Neuron (in vitro differentiated cells): ENCODE measurements around the gene ERMARD.

Source experiments
- H2AFZ ChIP-seq: one replicate; pipeline ENCODE4 v1.6.1; 2013; ENCODE audit warnings: low read depth, mild to moderate bottlenecking, inconsistent platforms, low read length, moderate library complexity
- H3K27me3 ChIP-seq: one replicate; pipeline ENCODE4 v1.6.1; 2013; ENCODE audit warnings: low read length; ENCODE audit not compliant: insufficient read depth
- H3K36me3 ChIP-seq: one replicate; pipeline ENCODE4 v1.6.1; 2013; ENCODE audit warnings: low read length; ENCODE audit not compliant: insufficient read depth
- H3K4me1 ChIP-seq: one replicate; pipeline ENCODE4 v1.6.1; 2013; ENCODE audit warnings: low read length; ENCODE audit not compliant: insufficient read depth
- H3K4me3 ChIP-seq: 2 replicates; pipeline ENCODE4 v1.5.1; 2013; ENCODE audit warnings: mild to moderate bottlenecking, low read length, moderate library complexity
- H3K9me3 ChIP-seq: one replicate; pipeline ENCODE4 v1.6.1; 2013; ENCODE audit warnings: low read length

Gene ERMARD

DNA sequence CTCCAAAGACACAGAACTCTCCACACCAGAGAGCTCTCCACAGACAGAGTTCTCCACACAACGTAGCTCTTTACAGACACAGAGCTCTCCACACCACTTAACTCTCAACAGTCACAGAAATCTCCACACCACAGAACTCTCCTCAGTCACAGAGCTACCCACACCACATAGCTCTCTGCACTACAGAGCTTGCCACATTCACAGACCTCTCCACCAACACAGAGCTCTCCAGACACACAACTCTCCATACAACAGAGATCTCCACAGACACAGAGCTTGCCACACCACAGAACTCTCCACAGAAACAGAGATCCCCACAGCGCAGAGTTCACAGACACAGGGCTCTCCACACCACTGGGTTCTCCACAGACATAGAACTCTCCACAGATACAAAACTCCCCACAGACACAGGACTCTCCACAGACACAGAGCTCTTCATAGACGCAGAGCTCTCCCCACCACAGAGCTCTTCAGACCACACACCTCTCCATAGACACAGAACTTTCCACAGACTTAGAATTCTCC is 52.5 kb downstream of the ERMARD start:
- no peaks in the 10 kb centered on the region for H3K36me3 ChIP-seq

DNA sequence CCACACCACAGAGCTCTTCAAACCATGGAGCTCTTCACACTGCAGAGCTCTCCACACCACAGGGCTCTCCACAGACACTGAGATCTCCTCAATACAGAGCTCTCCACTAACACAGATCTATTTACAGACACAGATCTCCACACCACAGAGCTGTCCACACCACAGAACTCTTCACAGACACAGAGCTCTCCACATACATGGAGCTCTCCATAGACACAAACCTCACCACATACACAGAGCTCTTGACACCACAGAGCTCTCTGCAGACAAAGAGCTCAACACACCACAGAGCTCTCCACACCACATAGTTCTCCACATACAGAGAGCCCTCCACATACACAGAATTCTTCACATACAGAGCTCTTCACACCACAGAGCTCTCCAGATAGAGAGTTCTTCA is 53.0 kb downstream of the ERMARD start:
- no peak overlapping the region for H3K4me3 ChIP-seq

More for the DNA sequence above, 52.5 kb downstream of the ERMARD start:
- Histone ChIP-seq H3K4me1 (peaks cover 19% of the 10 kb centered on the region), H2AFZ (no peak overlapping the region), H3K27me3 (no peaks in the 10 kb centered on the region), H3K9me3 (no peaks in the 10 kb centered on the region), H3K4me3 (no peak overlapping the region)

DNA sequence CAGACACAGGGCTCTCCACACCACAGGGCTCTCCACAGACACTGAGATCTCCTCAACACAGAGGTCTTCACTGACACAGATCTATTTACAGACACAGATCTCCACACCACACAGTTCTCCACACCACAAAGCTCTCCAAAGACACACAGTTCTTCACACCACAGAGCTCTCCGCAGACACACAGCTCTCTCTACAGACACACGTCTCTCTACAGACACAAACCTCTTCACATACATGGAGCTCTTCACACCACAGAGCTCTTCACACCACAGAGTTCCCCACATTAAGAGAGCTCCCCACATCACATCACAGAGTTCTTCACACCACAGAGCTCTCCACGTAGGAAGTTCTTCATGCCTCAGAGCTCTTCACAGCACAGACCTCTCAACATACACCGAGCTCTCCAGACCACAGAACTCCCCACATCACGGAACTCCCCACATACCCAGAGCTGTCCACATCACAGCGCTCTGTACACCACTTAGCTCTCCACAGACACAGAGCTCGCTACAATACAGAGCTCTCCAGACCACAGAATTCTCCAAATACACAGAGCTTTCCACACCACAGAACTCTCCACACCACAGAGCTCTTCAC is 53.9 kb downstream of the ERMARD start:
- H3K9me3 ChIP-seq: no peaks in the 10 kb centered on the region
- H3K4me3 ChIP-seq: no peak overlapping the region
- no peaks in the 10 kb centered on the region for H3K36me3 ChIP-seq
- no peak overlapping the region for H2AFZ ChIP-seq
- peaks cover 13% of the 10 kb centered on the region for H3K4me1 ChIP-seq
- no peaks in the 10 kb centered on the region for H3K27me3 ChIP-seq

More for the DNA sequence above, 53.0 kb downstream of the ERMARD start:
- H3K27me3 ChIP-seq: no peaks in the 10 kb centered on the region
- no peaks in the 10 kb centered on the region for H3K36me3 ChIP-seq
- peaks cover 18% of the 10 kb centered on the region for H3K4me1 ChIP-seq
- no peak overlapping the region for H2AFZ ChIP-seq
- H3K9me3 ChIP-seq: no peaks in the 10 kb centered on the region

DNA sequence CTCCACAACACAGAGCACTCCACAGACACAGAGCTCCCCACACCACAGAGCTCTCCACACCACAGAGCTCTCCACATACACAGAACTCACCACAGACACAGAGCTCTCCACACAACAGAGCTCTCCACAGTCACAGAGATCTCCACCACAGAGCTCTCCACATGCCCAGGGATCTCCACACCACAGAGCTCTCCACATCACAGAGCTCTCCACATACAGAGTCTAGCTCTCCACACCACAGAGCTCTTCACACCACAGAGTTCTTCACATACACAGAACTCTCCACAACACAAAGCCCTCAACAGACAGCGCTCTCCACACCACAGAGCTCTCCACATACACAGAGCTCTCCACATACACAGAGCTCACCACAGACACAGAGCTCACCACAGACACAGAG is 55.3 kb downstream of the ERMARD start:
- no peaks in the 10 kb centered on the region for H3K36me3 ChIP-seq
- no peaks in the 10 kb centered on the region for H3K9me3 ChIP-seq
- no peaks in the 10 kb centered on the region for H3K27me3 ChIP-seq
- peaks cover 8% of the 10 kb centered on the region for H3K4me1 ChIP-seq
- H2AFZ ChIP-seq: no peak overlapping the region
- no peak overlapping the region for H3K4me3 ChIP-seq

DNA sequence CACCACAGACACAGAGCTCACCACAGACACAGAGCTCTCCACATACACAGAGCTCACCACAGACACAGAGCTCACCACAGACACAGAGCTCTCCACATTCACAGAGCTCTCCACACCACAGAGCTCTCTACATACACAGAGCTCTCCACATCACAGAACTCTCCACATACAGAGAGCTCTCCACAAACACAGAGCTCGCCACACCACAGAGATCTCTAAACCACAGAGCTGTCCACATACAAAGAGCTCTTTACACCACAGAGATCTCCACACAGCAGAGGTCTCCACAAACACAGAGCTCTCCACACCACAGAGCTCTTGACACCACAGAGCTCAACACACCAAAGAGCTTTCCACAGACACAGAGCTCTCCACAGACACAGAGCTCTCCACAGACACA is 55.8 kb downstream of the ERMARD start:
- H3K36me3 ChIP-seq: no peaks in the 10 kb centered on the region
- H3K9me3 ChIP-seq: no peaks in the 10 kb centered on the region
- H3K4me1 ChIP-seq: peaks cover 7% of the 10 kb centered on the region
- H3K27me3 ChIP-seq: no peaks in the 10 kb centered on the region
- H2AFZ ChIP-seq: no peak overlapping the region
- no peak overlapping the region for H3K4me3 ChIP-seq

DNA sequence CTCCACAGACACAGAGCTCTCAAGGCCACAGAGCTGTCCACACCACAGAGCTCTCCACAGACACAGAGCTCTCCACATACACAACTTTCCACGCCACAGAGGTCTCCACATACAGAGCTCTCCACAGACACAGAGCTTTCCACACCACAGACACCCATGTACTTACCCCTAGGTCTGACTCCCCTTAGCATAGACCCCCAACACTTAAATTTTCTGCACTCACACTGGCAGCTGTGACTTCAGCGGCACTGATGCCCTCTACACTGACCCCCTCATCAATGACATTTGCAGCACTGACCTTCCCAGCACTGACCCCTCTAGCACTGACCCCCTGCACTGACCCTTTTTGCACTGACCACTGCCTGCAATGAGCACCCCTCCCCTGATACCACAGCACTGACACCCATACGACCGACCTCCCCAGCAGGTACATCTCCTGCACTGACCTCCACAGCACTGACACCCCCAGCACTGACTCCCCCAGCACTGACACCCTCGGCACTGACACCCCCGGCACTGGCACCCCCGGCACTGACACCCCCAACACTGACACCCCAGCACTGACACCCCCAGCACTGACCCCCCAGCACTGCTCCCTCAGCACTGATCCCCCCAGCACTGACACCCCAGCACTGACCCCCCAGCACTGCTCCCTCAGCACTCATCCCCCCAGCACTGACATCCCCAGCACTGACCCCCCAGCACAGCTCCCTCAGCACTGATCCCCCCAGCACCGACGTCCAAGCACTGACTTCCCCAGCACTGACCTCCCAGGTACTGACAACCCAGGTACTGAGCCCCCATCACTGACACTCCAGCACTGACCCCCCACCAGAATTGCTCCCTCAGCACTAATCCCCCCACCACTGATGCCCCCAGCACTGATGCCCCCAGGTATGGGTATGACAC is 56.5 kb downstream of the ERMARD start:
- Histone ChIP-seq H3K36me3 (no peaks in the 10 kb centered on the region), H2AFZ (no peak overlapping the region), H3K4me1 (peaks cover 7% of the 10 kb centered on the region), H3K4me3 (no peak overlapping the region), H3K9me3 (no peaks in the 10 kb centered on the region), H3K27me3 (no peaks in the 10 kb centered on the region)

DNA sequence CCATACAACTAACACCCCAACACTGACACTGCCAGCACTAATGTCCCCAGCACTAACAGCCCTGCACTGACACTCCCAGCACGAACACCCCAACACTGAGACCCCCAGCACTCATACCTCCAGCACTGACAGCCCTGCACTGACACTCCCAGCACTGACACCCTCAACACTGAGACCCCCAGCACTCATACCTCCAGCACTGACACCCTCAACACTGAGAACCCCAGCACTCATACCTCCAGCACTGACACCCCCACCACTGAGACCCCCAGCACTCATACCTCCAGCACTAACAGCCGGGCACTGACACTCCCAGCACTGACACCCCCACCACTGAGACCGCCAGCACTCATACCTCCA is 57.2 kb downstream of the ERMARD start:
- Histone ChIP-seq H3K27me3 (no peaks in the 10 kb centered on the region), H3K9me3 (no peaks in the 10 kb centered on the region), H2AFZ (no peak overlapping the region), H3K4me3 (no peak overlapping the region), H3K36me3 (no peaks in the 10 kb centered on the region), H3K4me1 (peaks cover 7% of the 10 kb centered on the region)

DNA sequence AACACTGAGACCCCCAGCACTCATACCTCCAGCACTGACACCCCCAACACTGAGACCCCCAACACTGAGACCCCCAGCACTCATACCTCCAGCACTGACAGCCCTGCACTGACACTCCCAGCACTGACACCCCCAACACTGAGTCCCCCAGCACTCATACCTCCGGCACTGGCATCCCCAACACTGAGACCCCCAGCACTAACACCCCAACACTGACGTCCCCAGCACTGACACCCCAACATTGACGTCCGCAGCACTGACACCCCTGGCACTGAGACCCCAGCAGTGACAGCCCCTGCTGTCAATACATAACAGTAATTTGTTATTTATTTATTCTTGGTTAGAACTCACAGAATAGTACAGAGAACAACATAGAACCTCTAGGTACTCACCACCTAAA is 58.0 kb downstream of the ERMARD start:
- Histone ChIP-seq H2AFZ (no peak overlapping the region), H3K4me3 (no peak overlapping the region), H3K27me3 (no peaks in the 10 kb centered on the region), H3K9me3 (peaks cover 6% of the 10 kb centered on the region), H3K4me1 (peaks cover 7% of the 10 kb centered on the region), H3K36me3 (no peaks in the 10 kb centered on the region)

DNA sequence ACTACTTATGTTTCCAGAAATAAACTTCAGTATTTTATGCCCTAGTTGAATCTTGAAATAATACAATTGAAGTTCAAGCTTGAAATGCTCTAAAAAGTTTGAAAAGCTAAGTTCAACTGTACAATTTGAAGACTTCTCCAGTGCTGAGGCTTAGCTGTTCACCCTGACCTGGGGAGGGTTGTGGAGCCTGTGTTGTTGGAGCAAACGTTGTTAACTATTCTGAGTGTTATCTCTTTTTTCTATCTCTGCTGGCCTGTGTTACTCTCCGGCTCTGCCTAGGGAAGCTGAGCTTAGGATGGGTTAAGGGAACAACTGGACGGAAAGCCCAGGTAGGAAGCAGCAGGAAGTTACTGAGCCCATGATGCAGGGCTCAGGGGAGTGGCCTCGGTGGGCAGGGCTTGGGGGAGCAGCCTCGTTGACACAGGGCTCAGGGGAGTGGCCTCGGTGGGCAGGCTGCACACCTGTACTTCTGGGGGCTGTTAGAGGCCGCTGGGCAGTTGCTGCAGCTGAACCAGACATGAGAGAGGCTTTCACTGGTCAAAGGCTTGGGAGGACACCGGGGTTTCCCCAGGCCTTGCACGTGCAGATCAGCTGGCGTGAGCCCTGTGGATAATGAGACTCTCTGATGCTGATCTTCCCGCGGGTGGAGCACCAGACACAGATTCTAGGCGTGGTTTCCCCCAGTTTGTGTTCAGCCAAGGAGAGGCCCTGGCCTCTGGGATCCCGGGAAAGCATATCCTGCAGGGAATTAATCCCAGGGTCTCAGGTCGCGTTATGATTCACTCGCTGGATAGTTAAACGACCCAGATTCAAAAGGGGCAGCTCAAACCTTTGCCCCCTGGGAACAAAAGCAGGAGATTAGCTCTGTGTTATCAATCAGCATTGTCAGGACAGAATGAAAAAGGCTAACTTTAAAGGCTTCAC is 58.9 kb downstream of the ERMARD start:
- Histone ChIP-seq H3K36me3 (no peaks in the 10 kb centered on the region), H3K4me3 (no peak overlapping the region), H2AFZ (no peak overlapping the region), H3K4me1 (peaks cover 7% of the 10 kb centered on the region), H3K27me3 (no peaks in the 10 kb centered on the region), H3K9me3 (peaks cover 7% of the 10 kb centered on the region)

DNA sequence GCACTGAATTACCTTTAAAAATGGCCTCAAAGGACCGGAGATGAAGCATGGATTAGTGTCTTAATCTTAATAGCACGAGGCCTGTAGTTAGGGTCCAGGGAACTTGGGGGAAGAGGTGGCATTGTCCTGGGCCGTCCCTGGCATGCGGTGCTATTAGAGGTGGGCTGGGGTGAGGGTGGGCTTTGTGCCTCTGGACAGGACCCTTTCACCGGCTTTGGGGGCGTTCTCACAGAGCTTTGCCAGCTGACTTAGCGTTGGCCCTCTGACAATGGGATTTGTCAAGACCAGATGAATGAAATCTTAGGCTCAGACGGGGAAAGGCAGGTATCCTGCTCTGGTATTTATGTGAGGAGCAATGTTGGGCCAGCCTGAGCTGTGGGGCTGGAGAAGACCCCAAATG is 59.6 kb downstream of the ERMARD start:
- peaks cover 7% of the 10 kb centered on the region for H3K9me3 ChIP-seq
- no peak overlapping the region for H3K4me3 ChIP-seq
- H2AFZ ChIP-seq: no peak overlapping the region
- no peaks in the 10 kb centered on the region for H3K36me3 ChIP-seq
- H3K27me3 ChIP-seq: no peaks in the 10 kb centered on the region
- H3K4me1 ChIP-seq: peaks cover 7% of the 10 kb centered on the region

DNA sequence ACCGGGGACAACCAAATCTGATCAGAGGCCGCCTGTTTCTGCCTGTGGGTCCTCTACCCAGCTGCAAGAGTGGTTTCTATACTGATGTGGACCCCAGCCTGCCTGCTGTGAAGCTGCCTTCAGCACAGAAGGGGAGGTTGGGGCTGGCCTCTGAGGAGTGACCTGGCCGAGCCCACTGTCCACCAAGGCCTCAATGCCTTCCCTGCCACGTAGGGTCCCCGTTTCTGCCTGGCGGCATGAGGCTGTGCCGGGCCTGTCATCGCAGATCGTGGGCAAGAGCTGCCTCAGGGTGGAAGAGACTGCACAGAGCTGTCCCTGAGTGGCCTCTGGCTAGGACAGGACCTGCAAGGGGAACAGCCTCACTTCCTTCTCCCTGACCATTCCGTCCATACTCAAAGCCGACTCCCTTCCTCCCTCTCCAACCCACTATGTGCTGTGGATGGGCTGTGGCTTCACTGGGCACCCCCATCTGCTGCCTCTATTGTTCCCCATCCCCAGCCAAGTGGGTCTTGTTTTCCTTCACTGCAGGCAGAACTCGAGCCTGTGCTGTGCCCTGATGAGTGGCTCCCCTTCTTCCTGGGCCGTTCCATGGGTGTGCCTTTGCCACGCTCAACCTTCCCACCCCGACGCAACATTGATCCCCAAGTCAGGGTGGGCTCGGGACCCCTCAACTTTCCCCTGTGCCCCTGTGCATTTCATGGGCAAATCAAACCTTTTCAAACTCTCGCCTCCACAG is 60.3 kb downstream of the ERMARD start:
- Histone ChIP-seq H3K9me3 (peaks cover 7% of the 10 kb centered on the region), H3K4me3 (no peak overlapping the region), H3K27me3 (no peaks in the 10 kb centered on the region), H3K4me1 (peaks cover 7% of the 10 kb centered on the region), H2AFZ (no peak overlapping the region), H3K36me3 (no peaks in the 10 kb centered on the region)

DNA sequence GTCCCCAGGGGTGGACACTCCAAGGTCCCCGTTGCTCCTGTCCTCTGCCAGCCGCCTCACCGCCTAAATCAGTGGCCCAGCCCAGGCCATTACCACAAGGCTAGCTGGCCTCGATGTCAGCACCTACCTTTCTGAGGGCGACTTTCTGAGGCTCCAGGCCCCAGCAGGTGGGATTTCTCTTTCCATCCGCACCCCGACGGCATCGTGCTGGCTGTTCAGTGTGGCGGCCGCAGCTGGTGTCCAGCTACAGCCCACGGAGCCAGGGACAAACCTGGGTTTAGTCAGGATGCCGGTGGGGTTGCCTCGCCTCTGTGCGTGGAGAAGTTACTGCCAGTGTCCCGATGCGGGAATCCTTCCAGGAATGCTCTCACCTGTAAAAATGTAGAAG is 60.8 kb downstream of the ERMARD start:
- Histone ChIP-seq H3K9me3 (peaks cover 7% of the 10 kb centered on the region), H3K4me3 (no peak overlapping the region), H3K4me1 (peaks cover 7% of the 10 kb centered on the region), H2AFZ (no peak overlapping the region), H3K27me3 (no peaks in the 10 kb centered on the region), H3K36me3 (no peaks in the 10 kb centered on the region)
